ENCODE results near the gene MAMLD1. TPM values are rescaled to one million over a fixed set of nuclear protein-coding genes. Genes with fewer than 3 reads are reported as not detected.

Gene MAMLD1
- total RNA-seq, 1 donor from 2014 or later: 2.5 TPM

DNA sequence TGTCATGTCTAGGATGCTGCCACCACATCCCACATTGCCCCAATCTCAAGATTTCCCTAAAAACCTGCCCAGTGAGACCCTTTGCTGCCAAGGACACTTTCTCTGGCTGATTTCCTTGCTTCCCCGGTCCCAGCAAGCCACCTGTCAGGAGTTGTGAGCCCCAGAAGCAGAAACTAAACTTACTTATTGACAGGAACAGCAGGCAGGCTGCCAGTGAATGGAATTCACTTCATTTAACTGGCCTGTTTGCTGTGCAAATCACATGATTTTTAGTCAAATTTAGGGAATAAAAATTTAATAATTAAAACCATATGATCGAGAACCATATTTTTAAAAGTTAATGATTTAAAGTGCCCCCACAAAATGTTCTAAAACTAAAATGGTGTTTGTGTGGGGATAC lies 48.5 kb downstream of the MAMLD1 start:
- DNase-seq (ENCODE audit: low read depth): no peak
- H3K4me3 ChIP-seq (ENCODE audit: low read depth, low read length): no peak overlapping the region
- no peak for TF ChIP-seq CTCF (conservative IDR thresholded peaks at IDR 0.05; ENCODE audit: low read depth, low read length)

GRCh38 chrX:150414228-150414627 lies 51.1 kb downstream of the MAMLD1 start:
- no peak for TF ChIP-seq CTCF (conservative IDR thresholded peaks at IDR 0.05; ENCODE audit: low read depth, low read length)
- H3K4me3 ChIP-seq (ENCODE audit: low read depth, low read length): no peak overlapping the region
- DNase-seq (ENCODE audit: low read depth): no peak

- no peak for TF ChIP-seq CTCF (conservative IDR thresholded peaks at IDR 0.05; ENCODE audit: low read depth, low read length)
- no peak overlapping the region for H3K4me3 ChIP-seq (ENCODE audit: low read depth, low read length)
- no peak for DNase-seq (ENCODE audit: low read depth)
Measured at GRCh38 chrX:150416469-150416868, 53.4 kb downstream of the MAMLD1 start.

GRCh38 chrX:150421816-150422215 lies 58.7 kb downstream of the MAMLD1 start:
- no peak for DNase-seq (ENCODE audit: low read depth)
- H3K4me3 ChIP-seq (ENCODE audit: low read depth, low read length): no peak overlapping the region
- TF ChIP-seq CTCF (conservative IDR thresholded peaks at IDR 0.05; ENCODE audit: low read depth, low read length): no peak

DNA sequence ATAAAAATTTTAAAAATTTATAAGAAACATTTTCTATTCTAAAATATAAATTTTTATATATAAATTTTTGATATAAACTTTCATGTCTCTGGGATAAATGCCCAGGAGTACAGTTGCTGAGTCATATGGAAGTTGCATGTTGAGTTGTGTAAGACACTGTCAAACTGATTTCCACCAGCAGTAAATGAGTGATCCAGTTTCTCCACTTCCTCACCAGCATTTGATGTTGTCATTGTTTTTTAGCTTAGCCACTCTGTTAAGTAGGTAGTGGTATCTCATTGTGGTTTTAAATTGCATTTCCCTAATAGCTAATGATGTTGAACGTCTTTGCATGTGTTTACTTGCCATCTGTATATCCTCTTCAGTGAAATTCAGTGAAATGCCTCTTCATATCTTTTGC lies 66.5 kb downstream of the MAMLD1 start:
- DNase-seq (ENCODE audit: low read depth): peak; percentile 26
- TF ChIP-seq CTCF (conservative IDR thresholded peaks at IDR 0.05; ENCODE audit: low read depth, low read length): no peak
- H3K4me3 ChIP-seq (ENCODE audit: low read depth, low read length): no peak overlapping the region

- H3K4me3 ChIP-seq (ENCODE audit: low read depth, low read length): no peak overlapping the region
- no peak for DNase-seq (ENCODE audit: low read depth)
- no peak for TF ChIP-seq CTCF (conservative IDR thresholded peaks at IDR 0.05; ENCODE audit: low read depth, low read length)
Measured at GRCh38 chrX:150436195-150436594, 73.1 kb downstream of the MAMLD1 start.

DNA sequence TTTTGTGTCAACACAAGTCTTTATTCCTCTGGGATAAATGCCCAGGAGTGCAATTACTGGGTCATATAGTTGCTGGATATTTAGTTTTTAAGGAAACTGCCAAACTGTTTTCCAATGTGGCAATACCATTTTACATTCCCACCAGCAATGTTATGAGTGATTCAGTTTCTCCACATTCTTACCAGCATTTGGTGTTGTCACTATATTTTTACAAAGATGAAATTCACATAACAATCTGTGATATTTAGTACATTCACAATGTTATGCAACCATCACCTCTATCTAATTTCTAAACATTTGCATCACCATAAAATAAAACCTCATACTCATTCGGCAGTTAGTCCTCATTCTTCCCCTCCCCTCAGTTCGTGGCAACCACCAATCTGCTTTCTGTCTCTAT lies 75.0 kb downstream of the MAMLD1 start:
- no peak overlapping the region for H3K4me3 ChIP-seq (ENCODE audit: low read depth, low read length)
- TF ChIP-seq CTCF (conservative IDR thresholded peaks at IDR 0.05; ENCODE audit: low read depth, low read length): no peak
- no peak for DNase-seq (ENCODE audit: low read depth)
